T-cell (primary cell): ENCODE measurements around the gene ZC3H12D. TPM values are rescaled to one million over a fixed set of nuclear protein-coding genes. Genes with fewer than 3 reads are reported as not detected.

Source experiments
- ATAC-seq, 4 experiments: fragments of 200-7000 bp in 3 of 4; fragments of 150-1000 bp in 1 of 4; cut with Tn5 transposase; replicated peaks in 1 of 4; 1 replicate in 3 of 4; 2 replicates in 1 of 4; pipeline ENCODE4 v1.10.0; 2021; ENCODE audit warnings: moderate library complexity in 3 of 4, mild to moderate bottlenecking in 2 of 4, moderate number of reproducible peaks in 1 of 4
- CTCF ChIA-PET, 2 donors: fragments of 300-600 bp; sonication (Branson Sonifier 250); formaldehyde crosslinking; loops; one replicate each; lab custom pipeline; 2022; ENCODE audit warnings: antibody characterized with exemption in 2 of 2; lab: Charles Lee
- POLR2A ChIA-PET, 2 donors: fragments of 300-600 bp; sonication (Branson Sonifier 250); formaldehyde crosslinking; loops; one replicate each; lab custom pipeline; 2022; ENCODE audit warnings: antibody characterized with exemption in 2 of 2; lab: Charles Lee
- DNase-seq, 35 experiments: peaks; one replicate each; pipeline versions ENCODE4 v3.0.0 to v3.0.0-alpha.2; 2013 to 2023
- H3K27ac ChIP-seq: one replicate; pipeline ENCODE4 v1.5.1; 2013; ENCODE audit warnings: low read length
- H3K27me3 ChIP-seq, 2 experiments: replicated peaks in 1 of 2; 1 replicate in 1 of 2; 2 replicates in 1 of 2; pipeline versions ENCODE4 v1.6.1 to v1.7.0; 2013; ENCODE audit warnings: low read length in 1 of 2, mixed read lengths in 1 of 2; ENCODE audit not compliant: control insufficient read depth in 2 of 2, insufficient read depth in 2 of 2; ENCODE audit errors: extremely low read depth in 1 of 2
- H3K36me3 ChIP-seq, 2 donors: 1 replicate in 1 of 2; 2 replicates in 1 of 2; pipeline versions ENCODE4 v1.6.1 to v1.7.0; 2013; ENCODE audit warnings: low read length in 1 of 2; ENCODE audit not compliant: control insufficient read depth in 2 of 2, insufficient read depth in 1 of 2; ENCODE audit errors: extremely low read depth in 1 of 2
- H3K4me1 ChIP-seq, 2 experiments: 1 replicate in 1 of 2; 2 replicates in 1 of 2; pipeline versions ENCODE4 v1.6.1 to v1.7.0; 2013; ENCODE audit warnings: low read length in 2 of 2, mixed read lengths in 1 of 2; ENCODE audit not compliant: insufficient read depth in 2 of 2, control insufficient read depth in 1 of 2; ENCODE audit errors: extremely low read depth in 1 of 2
- H3K4me3 ChIP-seq, 2 donors: 1 replicate in 1 of 2; 2 replicates in 1 of 2; pipeline versions ENCODE4 v1.5.1 to v1.7.0; 2013; ENCODE audit warnings: mild to moderate bottlenecking in 2 of 2, low read length in 1 of 2, moderate library complexity in 1 of 2; ENCODE audit not compliant: control insufficient read depth in 1 of 2; ENCODE audit errors: extremely low read depth in 1 of 2
- H3K9me3 ChIP-seq: 2 replicates; pipeline ENCODE4 v1.7.0; 2013
- H3K27ac Mint-ChIP-seq, 2 donors: one replicate each; pipeline ENCODE4 v1.8.0; 2020 to 2021; ENCODE audit warnings: mild to moderate bottlenecking in 2 of 2, mixed read lengths in 2 of 2
- H3K27me3 Mint-ChIP-seq, 2 donors: one replicate each; pipeline ENCODE4 v1.8.0; 2021 to 2022; ENCODE audit warnings: mixed read lengths in 2 of 2
- H3K36me3 Mint-ChIP-seq: one replicate; pipeline ENCODE4 v1.8.0; 2021; ENCODE audit warnings: mixed read lengths
- H3K4me1 Mint-ChIP-seq, 3 donors: one replicate each; pipeline ENCODE4 v1.8.0; 2020 to 2022; ENCODE audit warnings: mixed read lengths in 3 of 3, mild to moderate bottlenecking in 1 of 3
- H3K4me3 Mint-ChIP-seq, 3 donors: one replicate each; pipeline ENCODE4 v1.8.0; 2020 to 2022; ENCODE audit warnings: mild to moderate bottlenecking in 3 of 3, mixed read lengths in 3 of 3, moderate library complexity in 3 of 3
- H3K9me3 Mint-ChIP-seq, 3 donors: one replicate each; pipeline ENCODE4 v1.8.0; 2020 to 2022; ENCODE audit warnings: mixed read lengths in 3 of 3
- WGBS: methylation state at CpG from one replicate; pipeline ENCODE4 v1.1.5; 2013; ENCODE audit warnings: missing lambda C conversion rate; ENCODE audit not compliant: insufficient coverage; 5-methylcytosine and 5-hydroxymethylcytosine counted together
- total RNA-seq, 35 experiments: library from RNA in 6 of 35; stranded (reverse) in 6 of 35; fragments of 120-200 nt in 1 of 35; gene quantifications; one replicate each; pipeline versions ENCODE4 v1.2.1 to v1.2.4 and lab custom pipeline; 2013 to 2026

ZC3H12D gene
- total RNA-seq, 5 donors from 2014 or later (not counting 1 experiment from before 2014, with no cell fraction given), result 48.2 to 117 (median 107) TPM

- peak overlapping the region; percentile 14 to 52 for H3K27ac Mint-ChIP-seq
- DNase-seq (no peak), ATAC-seq (no peak)
- no peaks in the 10 kb centered on the region for H3K9me3 ChIP-seq
- H3K36me3 Mint-ChIP-seq, result peaks cover 39% of the 10 kb centered on the region
- peaks cover 0 to 11% of the 10 kb centered on the region in 2 donors for H3K36me3 ChIP-seq
- CTCF ChIA-PET, result no interaction called here
- no peaks in the 10 kb centered on the region for H3K27me3 Mint-ChIP-seq
- peaks cover 0 to 20% (median 4%) of the 10 kb centered on the region in 3 donors for H3K9me3 Mint-ChIP-seq
- no peak overlapping the region for H3K4me3 Mint-ChIP-seq
- H3K4me3 ChIP-seq, result no peak overlapping the region
- no peak overlapping the region for H3K27ac ChIP-seq
- peaks cover 0 to 14% (median 4%) of the 10 kb centered on the region in 3 donors for H3K4me1 Mint-ChIP-seq
- WGBS, result 60% methylated on average over 1 of the region's 4 CpGs
- no peaks in the 10 kb centered on the region for H3K4me1 ChIP-seq
- POLR2A ChIA-PET, result no interaction called here
- no peaks in the 10 kb centered on the region for H3K27me3 ChIP-seq
Observed at GRCh38 chr6:149414821-149415220, 70.0 kb downstream of the ZC3H12D start.

- peak overlapping the region; percentile 36 to 55 for H3K27ac Mint-ChIP-seq
- ChIA-PET POLR2A (interaction anchor here in 1 of 2 donors (0.5 kb wide), 1 partner anchor 17 kb away, joined by 3 read pairs; no protein-coding TSS in a partner anchor), CTCF (interaction anchor here in 1 of 2 donors (0.6 kb wide), 1 partner anchor 45 kb away, joined by 4 read pairs; no protein-coding TSS in a partner anchor)
- H3K4me3 ChIP-seq, result no peak overlapping the region
- no peaks in the 10 kb centered on the region for H3K27me3 ChIP-seq
- peaks cover 0 to 20% (median 4%) of the 10 kb centered on the region in 3 donors for H3K9me3 Mint-ChIP-seq
- ATAC-seq (no peak), DNase-seq (no peak)
- H3K4me1 ChIP-seq, result no peaks in the 10 kb centered on the region
- WGBS, result no CpG with 5 or more reads among the region's 4 CpGs
- H3K36me3 ChIP-seq, result peaks cover 0 to 17% of the 10 kb centered on the region in 2 donors
- no peak overlapping the region for H3K27ac ChIP-seq
- H3K27me3 Mint-ChIP-seq, result no peaks in the 10 kb centered on the region
- no peaks in the 10 kb centered on the region for H3K9me3 ChIP-seq
- H3K4me1 Mint-ChIP-seq, result peaks cover 0 to 12% (median 4%) of the 10 kb centered on the region in 3 donors
- H3K4me3 Mint-ChIP-seq, result no peak overlapping the region
- H3K36me3 Mint-ChIP-seq, result peaks cover 44% of the 10 kb centered on the region
Observed at GRCh38 chr6:149414009-149414408, 70.8 kb downstream of the ZC3H12D start.

- no peak for DNase-seq
- Mint-ChIP-seq H3K4me3 (no peak overlapping the region), H3K4me1 (peaks cover 1 to 10% (median 3%) of the 10 kb centered on the region in 3 donors), H3K36me3 (peaks cover 45% of the 10 kb centered on the region), H3K27me3 (no peaks in the 10 kb centered on the region), H3K27ac (peak overlapping the region; percentile 16 to 77), H3K9me3 (peaks cover 0 to 7% (median 0%) of the 10 kb centered on the region in 3 donors)
- H3K4me1 ChIP-seq, result no peaks in the 10 kb centered on the region
- H3K27me3 ChIP-seq, result no peaks in the 10 kb centered on the region
- peaks cover 0 to 21% of the 10 kb centered on the region in 2 donors for H3K36me3 ChIP-seq
- POLR2A ChIA-PET, result no interaction called here
- H3K9me3 ChIP-seq, result no peaks in the 10 kb centered on the region
- CTCF ChIA-PET, result no interaction called here
- no peak for ATAC-seq
- no peak overlapping the region for H3K27ac ChIP-seq
- H3K4me3 ChIP-seq, result no peak overlapping the region
Observed at GRCh38 chr6:149410557-149410956, 74.3 kb downstream of the ZC3H12D start.

- no peak for DNase-seq
- Mint-ChIP-seq H3K27ac (peak overlapping the region in 1 of 2 donors; percentile 28), H3K4me3 (no peak overlapping the region), H3K9me3 (peaks cover 0 to under 1% (median 0%) of the 10 kb centered on the region in 3 donors), H3K4me1 (peaks cover 8 to 11% (median 9%) of the 10 kb centered on the region in 3 donors), H3K36me3 (peaks cover 48% of the 10 kb centered on the region), H3K27me3 (no peaks in the 10 kb centered on the region)
- H3K36me3 ChIP-seq, result peaks cover 0 to 21% of the 10 kb centered on the region in 2 donors
- ChIA-PET CTCF (interaction anchor here in 1 of 2 donors (0.6 kb wide), 1 partner anchor 22 kb away, joined by 3 read pairs; no protein-coding TSS in a partner anchor), POLR2A (interaction anchor here in 1 of 2 donors (0.6 kb wide), 1 partner anchor 365 kb away, joined by 4 read pairs; no protein-coding TSS in a partner anchor)
- WGBS, result 100% methylated on average over 1 of the region's 3 CpGs
- H3K4me1 ChIP-seq, result no peaks in the 10 kb centered on the region
- H3K9me3 ChIP-seq, result no peaks in the 10 kb centered on the region
- H3K27me3 ChIP-seq, result no peaks in the 10 kb centered on the region
- H3K27ac ChIP-seq, result no peak overlapping the region
- no peak overlapping the region for H3K4me3 ChIP-seq
- ATAC-seq, result no peak
Observed at GRCh38 chr6:149409617-149410016, 75.2 kb downstream of the ZC3H12D start.

- Histone ChIP-seq H3K4me3 (no peak overlapping the region), H3K27ac (no peak overlapping the region), H3K9me3 (no peaks in the 10 kb centered on the region), H3K27me3 (no peaks in the 10 kb centered on the region), H3K4me1 (no peaks in the 10 kb centered on the region), H3K36me3 (peaks cover 0 to 24% of the 10 kb centered on the region in 2 donors)
- DNase-seq (no peak), ATAC-seq (no peak)
- POLR2A ChIA-PET, result no interaction called here
- Mint-ChIP-seq H3K4me3 (no peak overlapping the region), H3K9me3 (no peaks in the 10 kb centered on the region), H3K27me3 (no peaks in the 10 kb centered on the region), H3K36me3 (peaks cover 62% of the 10 kb centered on the region), H3K27ac (peak overlapping the region; percentile 57 to 74), H3K4me1 (peaks cover 7 to 27% (median 19%) of the 10 kb centered on the region in 3 donors)
- WGBS, result 100% methylated on average over 2 of the region's 5 CpGs
- CTCF ChIA-PET, result no interaction called here
Observed at GRCh38 chr6:149405823-149406765, 78.7 kb downstream of the ZC3H12D start.

GRCh38 chr6:149403534-149403933, 81.3 kb downstream of the ZC3H12D start:
- Histone ChIP-seq H3K36me3 (peaks cover 0 to 28% of the 10 kb centered on the region in 2 donors), H3K4me1 (no peaks in the 10 kb centered on the region), H3K27me3 (no peaks in the 10 kb centered on the region), H3K9me3 (no peaks in the 10 kb centered on the region), H3K4me3 (no peak overlapping the region), H3K27ac (no peak overlapping the region)
- POLR2A ChIA-PET, result no interaction called here
- CTCF ChIA-PET, result no interaction called here
- Mint-ChIP-seq H3K36me3 (peaks cover 61% of the 10 kb centered on the region), H3K27ac (peak overlapping the region; percentile 68 to 87), H3K27me3 (no peaks in the 10 kb centered on the region), H3K4me1 (peaks cover 7 to 27% (median 19%) of the 10 kb centered on the region in 3 donors), H3K4me3 (no peak overlapping the region), H3K9me3 (no peaks in the 10 kb centered on the region)
- DNase-seq, result no peak
- ATAC-seq, result no peak
- WGBS, result 100% methylated on average over 2 of the region's 3 CpGs
